ENCODE data around the gene OVCA2.

Gene OVCA2

GRCh38 chr17:2030779-2031163 lies 11.1 kb upstream of the OVCA2 start:
- no peak for FAIRE-seq
- DNase-seq (ENCODE audit: low spot score), result no peak

- no peak for FAIRE-seq
- no peak for DNase-seq (ENCODE audit: low spot score)
Observed at GRCh38 chr17:2033153-2033552, 8.7 kb upstream of the OVCA2 start.

GRCh38 chr17:2034157-2034556 lies 7.7 kb upstream of the OVCA2 start:
- DNase-seq (ENCODE audit: low spot score) (peak; percentile 46), FAIRE-seq (no peak)

- DNase-seq (ENCODE audit: low spot score) (no peak), FAIRE-seq (no peak)
Observed at GRCh38 chr17:2034806-2035540, 6.8 kb upstream of the OVCA2 start.

- no peak for FAIRE-seq
- no peak for DNase-seq (ENCODE audit: low spot score)
Observed at GRCh38 chr17:2035541-2036488, 6.0 kb upstream of the OVCA2 start.

GRCh38 chr17:2037155-2037554 lies 4.7 kb upstream of the OVCA2 start:
- FAIRE-seq, result no peak

GRCh38 chr17:2040219-2040827 lies 1.5 kb upstream of the OVCA2 start:
- FAIRE-seq (no peak), DNase-seq (ENCODE audit: low spot score) (no peak)

More at GRCh38 chr17:2037155-2037554, 4.7 kb upstream of the OVCA2 start:
- DNase-seq (ENCODE audit: low spot score), result no peak

- FAIRE-seq (no peak), DNase-seq (ENCODE audit: low spot score) (no peak)
Observed at GRCh38 chr17:2040942-2041560, 771 bp upstream of the OVCA2 start.

- DNase-seq (ENCODE audit: low spot score), result no peak
- FAIRE-seq, result no peak
Observed at GRCh38 chr17:2042390-2042847, 597 bp downstream of the OVCA2 start.

GRCh38 chr17:2042933-2043332 lies 1.1 kb downstream of the OVCA2 start:
- no peak for FAIRE-seq
- no peak for DNase-seq (ENCODE audit: low spot score)

- DNase-seq (ENCODE audit: low spot score), result no peak
- no peak for FAIRE-seq
Observed at GRCh38 chr17:2043785-2044184, 2.0 kb downstream of the OVCA2 start.

GRCh38 chr17:2044263-2044894 lies 2.6 kb downstream of the OVCA2 start:
- FAIRE-seq (no peak), DNase-seq (ENCODE audit: low spot score) (no peak)

GRCh38 chr17:2047590-2047989 lies 5.8 kb downstream of the OVCA2 start:
- FAIRE-seq (no peak), DNase-seq (ENCODE audit: low spot score) (no peak)

- DNase-seq (ENCODE audit: low spot score) (no peak), FAIRE-seq (no peak)
Observed at GRCh38 chr17:2048805-2049204, 7.0 kb downstream of the OVCA2 start.

- FAIRE-seq, result no peak
- DNase-seq (ENCODE audit: low spot score), result peak; percentile 64
Observed at GRCh38 chr17:2049333-2050299, 7.8 kb downstream of the OVCA2 start.

- no peak for DNase-seq (ENCODE audit: low spot score)
- FAIRE-seq, result no peak
Observed at GRCh38 chr17:2050300-2051060, 8.7 kb downstream of the OVCA2 start.

- FAIRE-seq, result no peak
- DNase-seq (ENCODE audit: low spot score), result no peak
Observed at GRCh38 chr17:2051061-2051932, 9.5 kb downstream of the OVCA2 start.

GRCh38 chr17:2051933-2052559 lies 10.2 kb downstream of the OVCA2 start:
- no peak for DNase-seq (ENCODE audit: low spot score)
- no peak for FAIRE-seq
